Activated CD8-positive, alpha-beta memory T cell treated with anti-CD3 and anti-CD28 coated beads for 36 hours (primary cell): ENCODE data around the gene SECISBP2L. TPM values are rescaled to one million over a fixed set of nuclear protein-coding genes. Genes with fewer than 3 reads are reported as not detected.
"Not testable (repeated sequence)": the region's sequence is repeated elsewhere in the genome, so short reads cannot be mapped to it uniquely, and the experiment has no call there.

Source experiments
- CTCF ChIA-PET: fragments of 350-600 bp; sonication (Branson Sonifier 250); formaldehyde crosslinking; loops from one replicate; lab custom pipeline; 2021; ENCODE audit warnings: antibody characterized with exemption; lab: Charles Lee
- POLR2A ChIA-PET: fragments of 350-600 bp; sonication (Branson Sonifier 250); formaldehyde crosslinking; loops from one replicate; lab custom pipeline; 2021; ENCODE audit warnings: antibody characterized with exemption; lab: Charles Lee
- total RNA-seq, 2 experiments: library from RNA; stranded (reverse); gene quantifications; one replicate each; pipeline ENCODE4 v1.2.3, GENCODE V29; 2021

Gene SECISBP2L
- total RNA-seq: 10 to 100 TPM; 24.3 to 26.9 TPM

- ChIA-PET POLR2A (interaction anchor here (0.9 kb wide), 1 partner anchor 14 kb away, joined by 5 read pairs; no protein-coding TSS in a partner anchor), CTCF (interaction anchor here (0.7 to 2.7 kb wide), 3 partner anchors 13 to 184 kb away, joined by 3 to 7 read pairs (median 6); no protein-coding TSS in a partner anchor)
Observed at GRCh38 chr15:49046220-49047102, at the start of gene SECISBP2L. Gene SECISBP2L, minus strand, starts transcription at chr15:49046446. Its CDS starts 147 bp downstream, at chr15:49046299.

- POLR2A ChIA-PET: no interaction called here
- CTCF ChIA-PET: interaction anchor here (0.8 kb wide), 1 partner anchor 991 kb away, joined by 4 read pairs; no protein-coding TSS in a partner anchor
Observed at GRCh38 chr15:49094923-49095322, 48.7 kb upstream of the SECISBP2L start.

GRCh38 chr15:49093252-49094105, 47.2 kb upstream of the SECISBP2L start:
- ChIA-PET CTCF (no interaction called here), POLR2A (interaction anchor here (0.6 kb wide), 2 partner anchors 13 to 52 kb away, joined by 3 read pairs; no protein-coding TSS in a partner anchor)

- ChIA-PET CTCF (no interaction called here), POLR2A (no interaction called here)
Observed at GRCh38 chr15:49088996-49089395, 42.8 kb upstream of the SECISBP2L start.

- POLR2A ChIA-PET: no interaction called here
- CTCF ChIA-PET: interaction anchor here (0.5 to 0.6 kb wide), 2 partner anchors 124 to 1143 kb away, joined by 3 to 4 read pairs; no protein-coding TSS in a partner anchor
Observed at GRCh38 chr15:49085696-49086459, 39.6 kb upstream of the SECISBP2L start.

- POLR2A ChIA-PET: no interaction called here
- CTCF ChIA-PET: no interaction called here
Observed at GRCh38 chr15:49084285-49084570, 38.0 kb upstream of the SECISBP2L start.

- POLR2A ChIA-PET: no interaction called here
- CTCF ChIA-PET: no interaction called here
Observed at GRCh38 chr15:49083401-49084284, 37.4 kb upstream of the SECISBP2L start.

GRCh38 chr15:49082960-49083359, 36.7 kb upstream of the SECISBP2L start:
- CTCF ChIA-PET: no interaction called here
- POLR2A ChIA-PET: no interaction called here

- CTCF ChIA-PET: no interaction called here
- POLR2A ChIA-PET: no interaction called here
Observed at GRCh38 chr15:49079340-49080039, 33.2 kb upstream of the SECISBP2L start.

GRCh38 chr15:49075881-49076280, 29.6 kb upstream of the SECISBP2L start:
- POLR2A ChIA-PET: no interaction called here
- CTCF ChIA-PET: no interaction called here

GRCh38 chr15:49074589-49075287, 28.5 kb upstream of the SECISBP2L start:
- CTCF ChIA-PET, POLR2A ChIA-PET: not testable (repeated sequence)

GRCh38 chr15:49066372-49066771, 20.1 kb upstream of the SECISBP2L start:
- CTCF ChIA-PET: no interaction called here

GRCh38 chr15:49064884-49065283, 18.6 kb upstream of the SECISBP2L start:
- POLR2A ChIA-PET: no interaction called here
- CTCF ChIA-PET: no interaction called here

More at GRCh38 chr15:49066372-49066771, 20.1 kb upstream of the SECISBP2L start:
- POLR2A ChIA-PET: no interaction called here

GRCh38 chr15:49064281-49064653, 18.0 kb upstream of the SECISBP2L start:
- CTCF ChIA-PET: no interaction called here
- POLR2A ChIA-PET: no interaction called here

- ChIA-PET CTCF (no interaction called here), POLR2A (interaction anchor here (0.6 kb wide), 1 partner anchor 8 kb away, joined by 3 read pairs; no protein-coding TSS in a partner anchor)
Observed at GRCh38 chr15:49063402-49064280, 17.4 kb upstream of the SECISBP2L start.

- ChIA-PET POLR2A (no interaction called here), CTCF (no interaction called here)
Observed at GRCh38 chr15:49062900-49063299, 16.7 kb upstream of the SECISBP2L start.
